Measurements from ENCODE around the gene ARHGAP18.

ARHGAP18 gene

DNA sequence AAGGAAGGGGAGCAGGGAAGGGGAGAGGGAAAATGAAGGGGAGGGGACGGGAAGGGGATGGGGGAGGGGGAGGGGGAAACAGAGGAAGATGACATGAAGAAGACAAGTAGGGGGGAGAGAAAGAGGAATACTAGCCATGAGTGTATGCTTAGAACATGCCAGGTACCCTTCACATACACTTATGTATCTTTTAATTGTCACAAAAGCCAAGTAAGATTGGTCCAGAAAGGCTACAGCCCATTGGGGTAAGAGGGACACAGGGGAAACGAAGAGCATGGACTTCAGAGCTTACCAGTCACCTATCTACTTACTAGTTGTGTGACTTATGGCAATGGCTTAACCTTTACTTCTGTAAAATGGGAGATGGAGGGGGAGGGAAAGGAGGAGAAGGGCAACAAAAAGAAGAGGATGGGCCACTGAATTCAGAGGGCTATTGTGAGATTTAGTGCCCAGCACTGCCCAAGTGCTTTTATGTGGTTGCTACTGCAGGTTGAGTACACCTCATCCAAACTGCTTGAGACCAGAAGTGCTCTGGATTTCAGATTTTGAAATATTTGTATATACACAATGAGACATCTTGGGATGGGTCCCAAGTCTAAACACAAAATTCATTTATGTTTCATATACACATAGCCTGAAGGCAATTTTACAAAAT lies 90.3 kb downstream of the ARHGAP18 start:
- no peak for DNase-seq (ENCODE audit: low read depth)
- TF ChIP-seq, protein P1, sequence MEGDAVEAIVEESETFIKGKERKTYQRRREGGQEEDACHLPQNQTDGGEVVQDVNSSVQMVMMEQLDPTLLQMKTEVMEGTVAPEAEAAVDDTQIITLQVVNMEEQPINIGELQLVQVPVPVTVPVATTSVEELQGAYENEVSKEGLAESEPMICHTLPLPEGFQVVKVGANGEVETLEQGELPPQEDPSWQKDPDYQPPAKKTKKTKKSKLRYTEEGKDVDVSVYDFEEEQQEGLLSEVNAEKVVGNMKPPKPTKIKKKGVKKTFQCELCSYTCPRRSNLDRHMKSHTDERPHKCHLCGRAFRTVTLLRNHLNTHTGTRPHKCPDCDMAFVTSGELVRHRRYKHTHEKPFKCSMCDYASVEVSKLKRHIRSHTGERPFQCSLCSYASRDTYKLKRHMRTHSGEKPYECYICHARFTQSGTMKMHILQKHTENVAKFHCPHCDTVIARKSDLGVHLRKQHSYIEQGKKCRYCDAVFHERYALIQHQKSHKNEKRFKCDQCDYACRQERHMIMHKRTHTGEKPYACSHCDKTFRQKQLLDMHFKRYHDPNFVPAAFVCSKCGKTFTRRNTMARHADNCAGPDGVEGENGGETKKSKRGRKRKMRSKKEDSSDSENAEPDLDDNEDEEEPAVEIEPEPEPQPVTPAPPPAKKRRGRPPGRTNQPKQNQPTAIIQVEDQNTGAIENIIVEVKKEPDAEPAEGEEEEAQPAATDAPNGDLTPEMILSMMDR (IDR thresholded peaks at IDR 0.05; ENCODE audit: insufficient read depth, low read depth, low read length, missing control alignments), result no peak
- H3K4me3 ChIP-seq (ENCODE audit: low read length), result no peak overlapping the region

DNA sequence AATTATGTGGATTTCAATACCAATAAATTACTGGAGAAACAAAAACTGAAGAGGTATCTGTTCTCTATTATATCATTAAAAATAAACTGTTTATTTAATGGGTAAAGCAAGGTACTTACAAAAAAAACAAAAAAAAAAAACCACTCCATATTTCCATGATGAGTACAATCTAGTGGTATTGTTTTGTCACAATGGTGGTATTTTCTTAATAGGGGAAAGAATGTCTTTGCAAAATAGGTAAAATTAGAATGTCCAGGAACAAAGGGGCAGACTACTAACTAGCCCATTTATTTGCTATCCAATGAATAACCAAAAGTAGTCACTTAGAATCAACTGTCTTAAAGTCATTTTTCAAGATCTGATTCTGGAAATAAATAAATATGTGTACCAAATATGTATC lies 92.0 kb downstream of the ARHGAP18 start:
- TF ChIP-seq, protein P1 (IDR thresholded peaks at IDR 0.05; ENCODE audit: insufficient read depth, low read depth, low read length, missing control alignments), result no peak
- no peak for DNase-seq (ENCODE audit: low read depth)
- no peak overlapping the region for H3K4me3 ChIP-seq (ENCODE audit: low read length)

DNA sequence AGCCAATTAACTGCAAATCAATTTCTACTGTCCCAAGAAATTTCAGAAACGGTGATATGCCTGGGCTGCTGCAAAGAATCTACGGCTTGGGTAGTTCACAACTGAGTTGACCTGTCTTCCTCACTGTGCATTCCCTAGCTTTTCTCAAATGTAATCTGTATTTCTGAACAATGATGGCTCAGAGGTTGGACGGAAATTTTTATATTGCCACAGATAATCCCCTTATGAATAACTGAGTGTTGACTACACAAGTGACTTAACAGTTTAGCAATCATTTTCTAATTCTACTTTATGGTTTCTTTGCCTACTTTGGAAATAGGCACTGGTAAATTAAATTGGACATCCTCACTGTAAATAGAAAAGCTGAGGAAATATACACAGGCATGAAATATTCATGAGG lies 94.5 kb downstream of the ARHGAP18 start:
- DNase-seq (ENCODE audit: low read depth), result no peak
- TF ChIP-seq, protein P1 (IDR thresholded peaks at IDR 0.05; ENCODE audit: insufficient read depth, low read depth, low read length, missing control alignments), result no peak
- H3K4me3 ChIP-seq (ENCODE audit: low read length), result no peak overlapping the region

DNA sequence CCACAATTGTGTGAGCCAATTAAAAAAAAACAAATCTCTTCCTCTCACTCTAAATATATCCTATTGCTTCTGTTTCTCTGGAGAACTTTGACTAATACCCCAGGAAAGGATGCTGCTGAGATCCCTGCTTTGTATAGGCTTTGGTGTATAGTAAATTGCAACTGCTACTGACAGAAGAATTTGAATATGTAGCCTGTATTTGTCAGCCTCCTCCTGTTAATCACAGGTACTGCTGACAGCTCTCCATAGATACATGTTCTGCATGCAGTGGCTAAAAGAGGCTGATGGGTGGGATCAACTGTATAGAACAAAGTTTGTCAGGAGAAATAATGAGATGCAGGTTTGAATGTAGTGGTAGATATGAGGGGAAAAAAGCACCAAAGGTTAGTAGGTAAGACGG lies 95.0 kb downstream of the ARHGAP18 start:
- TF ChIP-seq, protein P1 (IDR thresholded peaks at IDR 0.05; ENCODE audit: insufficient read depth, low read depth, low read length, missing control alignments), result no peak
- DNase-seq (ENCODE audit: low read depth), result no peak
- H3K4me3 ChIP-seq (ENCODE audit: low read length), result no peak overlapping the region

DNA sequence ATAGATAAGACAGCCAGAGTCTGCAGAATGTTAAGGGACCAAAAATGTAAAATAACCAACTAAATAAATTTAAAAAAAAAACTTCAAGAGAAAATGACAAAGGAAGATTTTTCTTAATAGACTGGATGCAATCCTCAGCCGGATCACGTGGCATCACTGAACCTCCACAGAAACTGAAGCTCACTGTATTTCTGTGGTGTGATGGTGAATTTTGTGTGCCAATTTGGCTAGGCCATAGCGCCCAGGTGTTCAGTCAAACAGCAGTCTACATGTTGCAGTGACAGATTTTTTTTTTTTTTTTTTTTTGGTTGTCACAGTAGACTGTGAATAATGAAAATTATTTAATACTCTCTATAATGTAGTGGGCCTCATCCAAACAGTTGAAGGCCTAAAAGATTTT lies 95.5 kb downstream of the ARHGAP18 start:
- TF ChIP-seq, protein P1 (IDR thresholded peaks at IDR 0.05; ENCODE audit: insufficient read depth, low read depth, low read length, missing control alignments), result no peak
- H3K4me3 ChIP-seq (ENCODE audit: low read length), result no peak overlapping the region
- DNase-seq (ENCODE audit: low read depth), result no peak

DNA sequence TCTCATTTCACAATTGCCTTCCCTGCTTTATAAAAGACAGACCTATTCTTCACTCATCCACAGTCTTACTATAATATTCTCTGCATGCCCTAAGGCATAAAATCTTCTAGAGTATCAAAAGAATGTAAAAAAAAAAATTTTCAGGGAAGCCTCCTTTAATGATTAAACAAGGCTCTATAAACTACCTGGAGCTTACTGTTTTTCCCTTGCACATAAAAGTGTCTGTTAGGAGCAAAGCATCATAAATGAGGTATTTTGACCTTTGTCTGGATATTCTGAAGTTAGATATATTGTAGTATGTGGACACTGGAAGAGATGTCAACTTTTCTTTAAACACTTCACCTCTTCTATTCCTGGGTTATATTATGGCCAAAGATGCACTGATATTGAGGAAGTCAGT lies 97.5 kb downstream of the ARHGAP18 start:
- DNase-seq (ENCODE audit: low read depth), result no peak
- H3K4me3 ChIP-seq (ENCODE audit: low read length), result no peak overlapping the region
- TF ChIP-seq, protein P1 (IDR thresholded peaks at IDR 0.05; ENCODE audit: insufficient read depth, low read depth, low read length, missing control alignments), result no peak

DNA sequence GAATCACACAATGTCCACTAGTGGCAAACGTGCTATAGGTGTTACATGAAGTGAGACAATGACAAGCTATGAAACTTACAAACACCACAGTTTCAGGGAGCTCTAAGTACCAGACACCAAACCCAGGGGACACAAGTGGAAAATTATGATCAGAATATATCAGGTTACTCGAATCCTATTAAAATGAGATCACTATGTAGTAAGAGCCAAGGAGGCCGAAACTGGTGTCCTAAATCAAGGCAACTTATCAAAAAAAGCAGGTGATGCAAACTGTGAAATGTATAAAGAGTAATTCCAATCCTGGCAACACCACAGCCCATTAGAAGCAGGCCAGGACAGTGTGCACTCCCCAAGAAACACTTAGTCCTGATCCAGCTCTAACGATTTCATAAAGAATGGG lies 100.3 kb downstream of the ARHGAP18 start:
- no peak overlapping the region for H3K4me3 ChIP-seq (ENCODE audit: low read length)
- no peak for DNase-seq (ENCODE audit: low read depth)
- TF ChIP-seq, protein P1 (IDR thresholded peaks at IDR 0.05; ENCODE audit: insufficient read depth, low read depth, low read length, missing control alignments), result no peak

Measured in epithelial cell of esophagus (primary cell).